ENCODE data around the gene RP9.

Gene RP9

DNA sequence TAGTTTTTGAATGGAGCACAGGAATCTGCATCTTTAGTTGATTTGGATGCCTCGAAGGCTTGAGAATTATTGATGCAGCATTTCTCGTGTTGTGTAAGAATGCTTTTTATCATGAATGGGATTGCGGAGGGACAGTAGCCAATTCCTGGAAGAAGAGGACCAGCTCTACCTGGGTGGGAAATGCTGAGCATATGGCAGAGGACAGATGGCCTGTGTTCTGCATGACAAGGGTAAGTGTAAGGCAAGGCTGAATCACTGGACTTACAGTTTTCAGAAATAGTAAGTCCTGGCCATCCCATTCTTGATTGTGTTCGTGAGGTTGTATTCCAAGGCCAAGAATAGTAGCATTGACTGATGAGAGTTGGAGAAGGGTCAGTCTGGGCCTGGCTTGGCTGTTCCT is 15.9 kb downstream of the RP9 start:
- Histone ChIP-seq H3K9me3 (ENCODE audit: control insufficient read depth, insufficient read depth, low read depth, low read length) (no peaks in the 10 kb centered on the region), H3K27ac (ENCODE audit: extremely low read depth, low read depth, low read length) (no peak overlapping the region), H3K36me3 (ENCODE audit: control insufficient read depth in 2 of 2, insufficient read depth in 1 of 2, low read length in 2 of 2) (peaks cover 33 to 43% of the 10 kb centered on the region in 2 experiments), H3K4me3 (ENCODE audit: low read depth, low read length) (no peak overlapping the region), H3K4me1 (ENCODE audit: control insufficient read depth, insufficient read depth, low read length) (no peaks in the 10 kb centered on the region)
- TF ChIP-seq MEIS1 (CRISPR knock-in tag; IDR thresholded peaks at IDR 0.05; ENCODE audit: borderline replicate concordance): no peak
- TF ChIP-seq, protein P1, sequence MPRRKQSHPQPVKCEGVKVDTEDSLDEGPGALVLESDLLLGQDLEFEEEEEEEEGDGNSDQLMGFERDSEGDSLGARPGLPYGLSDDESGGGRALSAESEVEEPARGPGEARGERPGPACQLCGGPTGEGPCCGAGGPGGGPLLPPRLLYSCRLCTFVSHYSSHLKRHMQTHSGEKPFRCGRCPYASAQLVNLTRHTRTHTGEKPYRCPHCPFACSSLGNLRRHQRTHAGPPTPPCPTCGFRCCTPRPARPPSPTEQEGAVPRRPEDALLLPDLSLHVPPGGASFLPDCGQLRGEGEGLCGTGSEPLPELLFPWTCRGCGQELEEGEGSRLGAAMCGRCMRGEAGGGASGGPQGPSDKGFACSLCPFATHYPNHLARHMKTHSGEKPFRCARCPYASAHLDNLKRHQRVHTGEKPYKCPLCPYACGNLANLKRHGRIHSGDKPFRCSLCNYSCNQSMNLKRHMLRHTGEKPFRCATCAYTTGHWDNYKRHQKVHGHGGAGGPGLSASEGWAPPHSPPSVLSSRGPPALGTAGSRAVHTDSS (tag by site-specific recombination; IDR thresholded peaks at IDR 0.05): no peak
- no peak for TF ChIP-seq HOXD13 (CRISPR knock-in tag; IDR thresholded peaks at IDR 0.05; ENCODE audit: borderline replicate concordance)
- TF ChIP-seq ZNF37A (tag by site-specific recombination; IDR thresholded peaks at IDR 0.05): no peak
- TF ChIP-seq KLF7 (tag by site-specific recombination; IDR thresholded peaks at IDR 0.05; ENCODE audit: borderline replicate concordance): no peak
- TF ChIP-seq ZNF785 (tag by site-specific recombination; IDR thresholded peaks at IDR 0.05): no peak
- TF ChIP-seq ZNF76 (tag by site-specific recombination; IDR thresholded peaks at IDR 0.05; ENCODE audit: borderline replicate concordance, low read depth): no peak
- TF ChIP-seq ZNF10 (tag by site-specific recombination; IDR thresholded peaks at IDR 0.05): no peak
- no peak for TF ChIP-seq GLIS1 (tag by site-specific recombination; IDR thresholded peaks at IDR 0.05)
- TF ChIP-seq KLF1 (tag by site-specific recombination; IDR thresholded peaks at IDR 0.05): no peak
- TF ChIP-seq, protein P2, sequence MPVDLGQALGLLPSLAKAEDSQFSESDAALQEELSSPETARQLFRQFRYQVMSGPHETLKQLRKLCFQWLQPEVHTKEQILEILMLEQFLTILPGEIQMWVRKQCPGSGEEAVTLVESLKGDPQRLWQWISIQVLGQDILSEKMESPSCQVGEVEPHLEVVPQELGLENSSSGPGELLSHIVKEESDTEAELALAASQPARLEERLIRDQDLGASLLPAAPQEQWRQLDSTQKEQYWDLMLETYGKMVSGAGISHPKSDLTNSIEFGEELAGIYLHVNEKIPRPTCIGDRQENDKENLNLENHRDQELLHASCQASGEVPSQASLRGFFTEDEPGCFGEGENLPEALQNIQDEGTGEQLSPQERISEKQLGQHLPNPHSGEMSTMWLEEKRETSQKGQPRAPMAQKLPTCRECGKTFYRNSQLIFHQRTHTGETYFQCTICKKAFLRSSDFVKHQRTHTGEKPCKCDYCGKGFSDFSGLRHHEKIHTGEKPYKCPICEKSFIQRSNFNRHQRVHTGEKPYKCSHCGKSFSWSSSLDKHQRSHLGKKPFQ (tag by site-specific recombination; IDR thresholded peaks at IDR 0.05): no peak
- TF ChIP-seq, protein P3, sequence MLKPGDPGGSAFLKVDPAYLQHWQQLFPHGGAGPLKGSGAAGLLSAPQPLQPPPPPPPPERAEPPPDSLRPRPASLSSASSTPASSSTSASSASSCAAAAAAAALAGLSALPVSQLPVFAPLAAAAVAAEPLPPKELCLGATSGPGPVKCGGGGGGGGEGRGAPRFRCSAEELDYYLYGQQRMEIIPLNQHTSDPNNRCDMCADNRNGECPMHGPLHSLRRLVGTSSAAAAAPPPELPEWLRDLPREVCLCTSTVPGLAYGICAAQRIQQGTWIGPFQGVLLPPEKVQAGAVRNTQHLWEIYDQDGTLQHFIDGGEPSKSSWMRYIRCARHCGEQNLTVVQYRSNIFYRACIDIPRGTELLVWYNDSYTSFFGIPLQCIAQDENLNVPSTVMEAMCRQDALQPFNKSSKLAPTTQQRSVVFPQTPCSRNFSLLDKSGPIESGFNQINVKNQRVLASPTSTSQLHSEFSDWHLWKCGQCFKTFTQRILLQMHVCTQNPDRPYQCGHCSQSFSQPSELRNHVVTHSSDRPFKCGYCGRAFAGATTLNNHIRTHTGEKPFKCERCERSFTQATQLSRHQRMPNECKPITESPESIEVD (tag by site-specific recombination; IDR thresholded peaks at IDR 0.05): no peak
- no peak for TF ChIP-seq ZXDB (tag by site-specific recombination; IDR thresholded peaks at IDR 0.05)
- TF ChIP-seq ZNF248 (tag by site-specific recombination; IDR thresholded peaks at IDR 0.05): no peak
- TF ChIP-seq ZNF664 (tag by site-specific recombination; IDR thresholded peaks at IDR 0.05): no peak
- TF ChIP-seq ZNF366 (tag by site-specific recombination; conservative IDR thresholded peaks at IDR 0.05): no peak
- TF ChIP-seq ZNF121 (tag by site-specific recombination; IDR thresholded peaks at IDR 0.05): no peak
- TF ChIP-seq, protein P4, sequence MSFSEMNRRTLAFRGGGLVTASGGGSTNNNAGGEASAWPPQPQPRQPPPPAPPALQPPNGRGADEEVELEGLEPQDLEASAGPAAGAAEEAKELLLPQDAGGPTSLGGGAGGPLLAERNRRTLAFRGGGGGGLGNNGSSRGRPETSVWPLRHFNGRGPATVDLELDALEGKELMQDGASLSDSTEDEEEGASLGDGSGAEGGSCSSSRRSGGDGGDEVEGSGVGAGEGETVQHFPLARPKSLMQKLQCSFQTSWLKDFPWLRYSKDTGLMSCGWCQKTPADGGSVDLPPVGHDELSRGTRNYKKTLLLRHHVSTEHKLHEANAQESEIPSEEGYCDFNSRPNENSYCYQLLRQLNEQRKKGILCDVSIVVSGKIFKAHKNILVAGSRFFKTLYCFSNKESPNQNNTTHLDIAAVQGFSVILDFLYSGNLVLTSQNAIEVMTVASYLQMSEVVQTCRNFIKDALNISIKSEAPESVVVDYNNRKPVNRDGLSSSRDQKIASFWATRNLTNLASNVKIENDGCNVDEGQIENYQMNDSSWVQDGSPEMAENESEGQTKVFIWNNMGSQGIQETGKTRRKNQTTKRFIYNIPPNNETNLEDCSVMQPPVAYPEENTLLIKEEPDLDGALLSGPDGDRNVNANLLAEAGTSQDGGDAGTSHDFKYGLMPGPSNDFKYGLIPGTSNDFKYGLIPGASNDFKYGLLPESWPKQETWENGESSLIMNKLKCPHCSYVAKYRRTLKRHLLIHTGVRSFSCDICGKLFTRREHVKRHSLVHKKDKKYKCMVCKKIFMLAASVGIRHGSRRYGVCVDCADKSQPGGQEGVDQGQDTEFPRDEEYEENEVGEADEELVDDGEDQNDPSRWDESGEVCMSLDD (tag by site-specific recombination; IDR thresholded peaks at IDR 0.05): no peak
- TF ChIP-seq GLIS2 (tag by site-specific recombination; IDR thresholded peaks at IDR 0.05): no peak
- no peak for TF ChIP-seq ZNF416 (tag by site-specific recombination; IDR thresholded peaks at IDR 0.05)
- POLR2A ChIA-PET: no interaction called here
- CTCF ChIA-PET: no interaction called here

Data from HEK293 (cell line).